HG02759 (cell line): ENCODE data around the gene P4HA1.

Source experiments
- ATAC-seq: cut with Tn5 transposase; IDR thresholded peaks from one replicate; pipeline ENCODE4 v1.9.1; 2021; ENCODE audit warnings: mild to moderate bottlenecking, moderate library complexity; ENCODE audit not compliant: unreplicated experiment

Gene P4HA1

DNA sequence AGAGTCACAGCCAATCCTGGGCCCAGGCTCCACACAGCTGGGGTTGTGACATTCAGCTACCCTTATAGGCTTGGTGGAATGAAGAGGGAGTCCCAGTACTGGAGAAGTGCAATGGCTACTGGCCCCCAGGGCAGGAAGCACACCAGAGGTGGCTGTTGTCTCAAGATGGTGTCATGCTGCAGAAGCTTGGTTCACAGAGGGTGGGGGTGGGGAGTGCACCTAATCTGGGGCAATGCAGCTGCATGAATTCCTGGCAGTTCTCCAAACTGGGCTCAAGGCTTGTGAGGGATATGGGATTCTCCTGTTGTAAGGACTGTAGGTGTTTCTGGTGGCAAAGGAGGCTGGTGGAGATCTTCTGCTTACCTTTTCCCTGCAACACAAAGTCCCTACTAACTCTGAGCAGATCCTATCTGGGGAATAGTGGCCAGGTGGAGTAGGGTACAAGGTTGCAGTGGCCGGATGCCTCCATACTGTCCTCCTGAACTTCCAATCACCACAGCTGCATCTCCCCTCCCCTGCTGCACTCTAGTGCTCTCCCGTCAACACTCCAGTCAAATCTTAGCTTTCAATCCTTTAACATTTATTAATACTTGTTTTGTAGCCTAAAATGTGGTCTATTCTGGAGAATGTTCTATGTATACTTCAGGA lies 114.7 kb downstream of the P4HA1 start:
- no peak for ATAC-seq

GRCh38 chr10:72981028-72981881 lies 115.4 kb downstream of the P4HA1 start:
- ATAC-seq, result no peak

GRCh38 chr10:72980348-72980747 lies 116.3 kb downstream of the P4HA1 start:
- no peak for ATAC-seq

- no peak for ATAC-seq
These were observed 117.0 kb downstream of the P4HA1 start for GRCh38 chr10:72979709-72980108.

- no peak for ATAC-seq
These were observed 119.8 kb downstream of the P4HA1 start for GRCh38 chr10:72976886-72977285.
